Uterus (tissue), 2 donors: ENCODE data around the gene GOLGA8R.
"Not testable (repeated sequence)": the region's sequence is repeated elsewhere in the genome, so short reads cannot be mapped to it uniquely, and the experiment has no call there.

ENCODE experiments used
- CTCF ChIP-seq, 4 experiments: fragments of 200-600 bp in 2 of 4; fragments of 450-650 bp in 2 of 4; sonication (generic) in 2 of 4; IDR thresholded peaks; one replicate each; pipeline ENCODE4 v1.5.1; 2016 to 2019; ENCODE audit warnings: antibody characterized with exemption in 4 of 4, mild to moderate bottlenecking in 2 of 4, moderate library complexity in 1 of 4
- POLR2A ChIP-seq, 2 donors: fragments of 450-650 bp; IDR thresholded peaks; one replicate each; pipeline ENCODE4 v1.6.1; 2016; ENCODE audit warnings: antibody characterized with exemption in 2 of 2, mild to moderate bottlenecking in 1 of 2, moderate library complexity in 1 of 2

- TF ChIP-seq CTCF, POLR2A (IDR thresholded peaks at IDR 0.05): not testable (repeated sequence)
Measured at GRCh38 chr15:30398988-30399387, 15.1 kb downstream of the GOLGA8R start.
